ES-I3 (cell line): Measurements from ENCODE around the gene LRSAM1.

Experiments
- H3K36me3 ChIP-seq: 2 replicates; pipeline ENCODE4 v1.6.1; 2013; ENCODE audit warnings: mild to moderate bottlenecking, low read length, control low read depth, moderate library complexity; ENCODE audit not compliant: insufficient read depth
- H3K4me1 ChIP-seq: 2 replicates; pipeline ENCODE4 v1.6.1; 2013; ENCODE audit warnings: mild to moderate bottlenecking, control low read depth, low read length; ENCODE audit not compliant: insufficient read depth
- H3K9ac ChIP-seq: 2 replicates; pipeline ENCODE4 v1.6.1; 2013; ENCODE audit warnings: low read depth, mild to moderate bottlenecking, low read length, moderate library complexity
- H3K9me3 ChIP-seq: 2 replicates; pipeline ENCODE4 v1.6.1; 2013; ENCODE audit warnings: mild to moderate bottlenecking, low read length, moderate library complexity; ENCODE audit not compliant: control insufficient read depth, insufficient read depth

Gene LRSAM1

GRCh38 chr9:127550751-127551150, 99.4 kb downstream of the LRSAM1 start:
- Histone ChIP-seq H3K36me3 (no peaks in the 10 kb centered on the region), H3K9ac (no peak overlapping the region), H3K4me1 (peaks cover 21% of the 10 kb centered on the region), H3K9me3 (no peaks in the 10 kb centered on the region)
